HG03442 (cell line): ENCODE data around the gene RSPRY1.
"Not testable (repeated sequence)": the region's sequence is repeated elsewhere in the genome, so short reads cannot be mapped to it uniquely, and the experiment has no call there.

ENCODE experiments used
- ATAC-seq: cut with Tn5 transposase; IDR thresholded peaks from one replicate; pipeline ENCODE4 v1.9.1; 2021; ENCODE audit warnings: mild to moderate bottlenecking, moderate library complexity; ENCODE audit not compliant: unreplicated experiment

RSPRY1 gene

DNA sequence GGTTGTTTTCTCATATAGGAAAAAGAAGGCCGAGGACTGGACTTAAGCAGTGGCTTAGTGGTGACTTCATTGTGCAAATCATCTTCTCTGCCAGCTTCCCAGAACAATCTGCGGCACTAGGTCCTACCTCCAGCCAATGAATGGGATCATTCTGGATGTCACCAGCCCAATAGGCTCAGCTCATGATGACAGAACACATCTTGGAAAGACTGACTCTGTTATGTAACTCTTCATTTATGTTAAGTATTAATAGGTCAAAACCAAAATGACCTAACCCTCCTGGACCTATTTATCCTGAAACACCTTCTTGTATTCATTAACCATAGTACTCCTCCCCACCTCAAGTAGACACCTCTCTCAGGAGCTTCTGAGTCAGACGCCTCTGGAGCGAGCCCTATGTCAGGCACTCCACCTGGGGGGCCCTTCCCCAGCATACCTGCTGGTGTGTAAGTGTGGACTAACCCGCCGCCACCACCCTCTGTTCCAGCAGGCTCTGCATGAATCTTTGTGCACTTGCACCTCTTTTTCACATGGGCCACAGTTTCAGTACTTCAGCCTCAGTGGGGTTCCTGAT lies 66.1 kb downstream of the RSPRY1 start:
- no peak for ATAC-seq

DNA sequence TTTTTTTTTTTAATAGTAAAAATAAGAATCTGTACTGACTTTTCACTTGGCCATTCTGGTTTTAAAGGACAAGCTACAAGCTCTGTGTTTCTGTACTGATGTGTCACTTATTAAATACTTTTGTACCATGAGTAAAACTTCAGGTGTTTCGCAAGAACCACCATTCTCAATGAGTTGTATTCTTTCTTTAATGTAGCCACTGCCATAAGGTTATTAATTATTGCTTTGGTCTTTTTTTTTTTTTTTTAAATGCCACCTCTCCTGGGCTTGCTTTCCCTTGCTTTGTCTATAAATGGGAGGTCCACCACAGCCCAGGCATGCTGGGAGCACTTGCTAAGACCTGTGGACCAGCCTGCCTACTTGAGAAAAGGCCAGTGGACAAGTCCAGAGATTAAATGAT lies 67.3 kb downstream of the RSPRY1 start:
- ATAC-seq, result no peak

DNA sequence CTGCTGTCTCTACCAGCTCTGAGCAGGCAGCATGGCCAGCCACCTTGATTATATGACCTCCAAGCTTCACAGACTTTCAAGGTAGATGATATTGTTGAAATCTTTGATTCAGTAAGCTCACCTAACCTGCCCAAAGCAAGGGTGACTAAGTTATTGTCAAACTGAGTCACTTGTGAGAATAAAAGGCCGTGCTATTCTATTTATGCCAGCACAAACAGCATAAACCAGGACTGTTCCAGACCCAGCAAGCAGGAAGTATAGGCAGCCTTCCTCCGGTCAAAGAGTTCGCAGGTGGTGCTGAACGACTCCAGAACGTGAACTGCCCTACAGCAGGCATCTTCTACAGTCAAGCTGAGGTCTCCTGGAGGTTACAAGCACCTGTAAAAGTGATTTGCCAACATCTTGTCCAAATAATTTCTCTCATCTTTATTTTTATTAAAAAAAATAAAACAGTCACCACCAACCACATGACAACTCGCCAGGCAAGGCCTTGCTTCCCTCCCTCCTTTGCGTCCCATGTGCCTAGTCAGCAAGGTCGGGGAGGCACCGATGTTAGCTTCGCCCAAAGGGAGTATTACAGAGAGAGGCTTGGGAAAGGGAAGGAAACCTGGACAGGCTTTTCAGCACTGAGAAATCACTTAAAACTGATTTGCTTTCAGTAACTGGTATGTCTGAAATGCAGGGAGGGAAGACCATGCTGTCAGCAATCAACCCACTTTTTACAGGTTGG lies 69.7 kb downstream of the RSPRY1 start:
- no peak for ATAC-seq

DNA sequence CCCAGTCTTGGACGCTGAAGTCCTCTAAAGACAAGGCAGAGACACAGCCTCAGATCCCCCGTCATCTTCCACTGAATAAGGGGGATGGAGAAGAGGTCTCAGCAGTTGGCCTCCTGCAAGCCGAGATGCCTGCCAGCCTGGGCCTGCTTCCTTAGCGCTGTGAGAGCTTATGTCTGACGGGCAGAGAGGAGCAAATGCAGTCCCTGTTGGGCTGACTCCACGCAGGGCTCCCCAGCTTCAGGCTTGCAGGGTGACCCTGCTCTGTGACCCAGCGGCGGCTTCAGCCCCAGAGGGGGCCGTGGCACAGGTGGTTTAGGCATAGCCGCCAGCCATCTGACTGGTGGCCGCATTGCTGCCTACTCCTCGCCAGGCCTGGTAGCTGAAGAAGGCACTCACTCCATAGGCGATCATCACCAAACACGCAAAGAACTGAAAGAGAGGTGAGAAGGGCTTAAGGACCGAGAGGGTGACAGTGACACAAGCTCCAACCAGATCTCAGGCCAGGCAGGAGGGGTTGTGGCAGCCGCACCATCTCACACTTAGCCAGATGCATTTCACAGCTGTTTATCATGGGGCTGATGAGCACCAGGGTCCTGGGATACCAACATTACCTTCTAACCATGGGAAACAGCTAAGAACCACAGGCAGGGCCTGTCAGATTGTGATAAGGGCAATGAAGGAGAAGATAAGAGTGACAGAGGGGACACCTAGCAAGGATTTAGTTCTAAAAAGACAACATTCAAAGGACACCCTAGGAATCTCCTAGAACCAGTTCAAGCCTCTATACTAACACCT lies 70.7 kb downstream of the RSPRY1 start:
- ATAC-seq, result no peak

DNA sequence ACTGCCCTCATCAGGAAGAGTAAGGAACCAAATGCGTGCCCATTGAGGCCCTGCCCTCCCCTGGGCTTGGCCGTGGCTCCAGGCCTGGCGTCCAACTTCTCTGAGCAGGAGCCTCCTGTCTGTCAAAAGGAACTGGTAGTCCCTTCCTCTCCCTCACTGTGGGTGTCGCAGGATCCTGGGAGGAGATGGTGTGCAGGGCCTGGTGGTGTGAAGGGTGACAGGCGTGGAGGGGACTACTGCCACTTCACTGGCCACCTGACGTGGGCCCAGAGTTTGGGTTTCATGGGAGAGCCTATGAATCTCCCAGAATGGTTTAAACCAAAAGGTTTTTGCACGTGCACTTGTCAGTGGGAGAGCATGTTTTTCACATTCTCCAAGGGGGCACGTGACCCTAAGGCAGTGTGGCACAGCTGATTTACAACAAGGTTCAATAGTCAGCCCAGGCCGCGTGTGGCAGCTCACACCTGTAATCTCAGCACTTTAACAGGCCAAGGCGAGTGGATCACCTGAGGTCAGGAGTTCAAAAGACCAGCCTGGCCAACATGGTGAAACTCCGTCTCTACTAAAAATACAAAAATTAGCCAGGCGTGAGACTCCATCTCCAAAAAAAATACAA lies 71.4 kb downstream of the RSPRY1 start:
- ATAC-seq, result no peak

DNA sequence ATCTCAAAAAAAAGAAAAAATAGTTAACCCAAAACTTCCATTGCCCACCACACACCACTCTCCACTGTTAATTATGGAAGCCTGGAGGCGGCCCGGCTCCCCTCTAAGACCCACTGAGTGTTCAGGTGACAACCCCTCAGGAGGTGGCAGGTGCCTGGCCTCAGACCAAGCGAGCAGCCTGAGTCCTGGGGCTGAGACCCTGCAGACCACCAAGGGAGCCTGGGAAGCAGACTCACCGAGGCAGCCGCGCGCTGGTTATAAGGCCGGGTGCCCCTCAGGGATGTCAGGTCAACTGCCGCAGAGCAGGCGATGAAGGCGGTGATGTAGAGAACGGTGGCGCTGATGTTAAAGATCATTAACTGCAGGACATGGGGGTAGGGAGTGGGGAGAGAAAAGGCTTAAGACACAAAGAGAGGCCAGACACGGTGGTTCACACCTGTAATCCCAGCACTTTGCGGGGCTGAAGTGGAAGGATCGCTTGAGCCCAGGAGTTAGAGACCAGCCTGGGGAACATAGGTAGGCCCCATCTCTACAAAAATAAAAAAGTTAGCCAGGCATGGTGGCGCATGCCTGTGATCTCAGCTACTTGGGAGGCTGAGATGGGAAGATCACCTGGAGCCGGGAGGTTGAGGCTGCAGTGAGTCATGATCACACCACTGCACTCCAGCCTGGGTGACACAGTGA lies 72.2 kb downstream of the RSPRY1 start:
- no peak for ATAC-seq

DNA sequence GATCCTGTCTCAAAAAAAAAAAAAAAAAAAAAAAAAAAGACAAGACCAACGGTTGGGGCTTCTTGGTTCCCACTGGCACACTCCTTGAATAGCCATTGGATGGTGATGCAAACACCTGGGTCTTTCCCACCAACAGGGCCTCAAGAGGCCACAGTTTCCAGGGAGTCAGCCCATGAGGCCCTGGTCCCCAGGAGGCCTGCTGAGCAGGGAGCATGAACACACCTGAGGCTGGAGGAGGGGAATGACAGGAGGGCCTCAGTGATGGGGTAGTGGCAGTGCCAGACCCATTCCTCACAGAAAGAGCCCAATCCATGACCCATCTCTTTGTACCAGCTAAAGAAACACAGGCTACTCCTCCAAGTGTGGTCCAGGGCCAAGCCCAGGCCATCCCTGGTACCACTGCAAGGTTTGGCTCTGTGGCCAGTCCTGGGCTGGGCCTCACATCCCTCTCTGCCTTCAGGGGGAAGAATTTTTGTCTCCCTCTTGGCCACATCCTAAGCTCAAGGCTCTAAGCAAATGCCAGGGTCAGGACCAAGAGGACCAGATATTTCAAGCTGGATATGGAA lies 72.9 kb downstream of the RSPRY1 start:
- ATAC-seq, result no peak

DNA sequence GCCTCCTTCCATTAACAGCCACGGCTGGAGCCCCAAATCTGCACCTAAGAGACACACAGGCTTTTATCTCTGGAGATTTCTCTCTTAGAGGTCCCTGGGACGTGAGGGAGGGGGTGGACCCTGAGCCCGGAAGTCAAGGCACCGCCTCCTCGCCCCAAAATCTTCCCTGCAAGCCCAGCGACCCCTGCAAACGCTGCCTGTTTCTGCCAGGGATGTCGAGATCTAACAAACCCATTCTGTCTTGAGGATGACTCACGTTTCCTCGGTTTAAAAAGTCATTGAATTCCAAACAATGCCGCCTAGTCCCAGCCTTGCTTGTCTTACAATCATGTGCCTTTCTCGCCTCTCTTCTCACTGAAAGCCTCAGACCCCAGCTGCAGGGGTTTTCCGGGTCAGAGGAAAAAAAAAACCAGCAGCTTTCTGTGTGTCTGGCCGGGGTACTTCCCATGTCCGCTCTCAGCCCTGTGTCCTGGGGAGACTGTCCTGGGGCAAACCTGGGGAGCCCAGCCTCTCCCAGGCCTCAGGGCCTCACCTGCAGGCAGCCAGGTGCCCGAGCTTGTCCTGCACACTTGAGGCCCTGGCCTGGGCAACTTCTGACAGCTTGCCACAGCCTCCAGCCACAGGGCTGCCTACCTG lies 74.3 kb downstream of the RSPRY1 start:
- ATAC-seq, result no peak

DNA sequence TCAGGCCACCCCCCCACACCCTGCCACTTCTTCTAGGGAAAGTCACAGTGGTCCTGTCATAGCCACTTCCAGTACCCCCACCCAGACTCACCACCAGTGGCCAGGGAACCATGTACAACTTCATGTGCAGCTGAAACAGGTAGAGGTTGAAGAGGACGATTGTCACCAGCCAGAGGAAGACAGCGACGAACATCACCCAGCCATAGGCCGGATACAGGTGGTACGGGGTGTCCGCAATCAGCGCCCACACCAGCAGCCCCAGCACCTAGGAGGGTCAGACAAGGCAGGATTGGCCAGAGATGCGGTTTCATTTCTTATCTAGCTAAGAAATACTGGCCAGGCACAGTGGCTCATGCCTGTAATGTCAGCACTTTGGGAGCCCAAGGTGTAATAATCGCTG lies 75.7 kb downstream of the RSPRY1 start:
- no peak for ATAC-seq

DNA sequence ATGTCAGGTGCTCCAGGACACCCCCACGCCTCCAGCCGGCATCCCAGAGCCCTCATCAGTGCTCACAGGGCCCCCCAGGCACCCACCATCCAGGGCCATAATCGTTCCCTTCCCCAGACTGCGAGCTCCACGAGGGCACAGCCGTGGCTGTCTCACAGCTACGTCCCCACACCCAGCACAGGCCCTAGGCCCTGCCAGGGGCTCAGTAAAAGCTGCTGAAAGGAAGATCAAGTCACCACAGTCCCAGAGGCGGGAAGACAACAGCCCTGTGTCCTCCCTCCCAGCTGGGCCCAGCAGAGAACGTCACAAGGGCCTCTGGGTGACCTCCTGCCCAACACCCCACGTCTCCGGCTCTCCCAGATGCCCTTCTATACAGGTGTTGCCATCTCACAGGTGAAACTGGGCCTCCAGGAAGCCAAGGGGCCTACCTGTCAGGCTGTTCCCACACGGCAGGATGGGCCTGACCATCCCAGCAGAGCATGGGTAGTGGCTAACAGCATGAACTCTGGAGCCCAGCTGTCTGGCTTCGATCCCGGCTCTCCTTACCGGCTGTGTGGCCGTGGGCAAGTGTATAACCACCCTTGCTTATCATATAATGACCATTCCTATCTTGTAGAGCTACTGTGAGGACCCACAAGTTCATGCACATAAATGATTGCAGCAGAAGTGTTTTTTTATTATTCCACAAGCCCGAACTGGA lies 76.9 kb downstream of the RSPRY1 start:
- ATAC-seq, result no peak

DNA sequence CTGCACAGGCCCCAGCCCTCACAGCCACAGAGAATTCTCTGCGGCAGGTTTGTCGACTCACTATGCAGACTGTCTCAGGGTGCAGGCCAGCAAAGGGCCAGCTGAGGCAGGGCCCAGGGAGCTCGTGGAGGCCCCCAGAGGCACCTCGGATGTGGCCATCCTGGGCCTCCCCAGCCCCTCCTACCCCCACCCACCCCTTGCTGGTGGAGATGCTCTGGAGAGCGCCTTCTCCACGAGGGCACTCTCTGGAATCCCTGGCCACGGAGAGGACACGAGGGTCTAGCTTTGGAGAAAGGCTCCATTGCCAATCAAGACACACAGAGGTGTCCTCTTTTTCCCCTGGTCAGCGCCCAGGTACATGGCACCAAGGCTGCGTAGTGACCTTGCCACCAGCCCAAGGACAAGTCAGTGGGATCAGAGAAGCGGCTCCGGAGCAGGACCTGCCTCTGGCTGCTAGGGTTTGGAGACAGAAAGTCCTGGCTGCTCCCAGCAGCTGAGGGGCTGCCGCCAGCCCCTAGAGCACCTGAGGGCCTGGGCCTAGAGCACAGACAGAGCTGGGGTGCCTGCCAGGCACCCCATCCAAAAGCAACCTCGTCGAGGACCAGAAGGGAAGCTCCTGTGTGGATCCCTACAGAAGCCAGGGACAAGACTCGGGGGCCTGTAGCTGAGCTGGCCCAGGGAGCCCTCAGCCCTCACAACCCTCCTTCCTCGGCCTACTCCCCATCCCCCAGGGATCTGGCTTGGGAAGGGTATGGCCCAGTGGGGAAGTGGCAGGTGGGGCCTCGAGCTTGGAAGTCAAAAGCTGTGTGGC lies 77.6 kb downstream of the RSPRY1 start:
- ATAC-seq, result no peak

DNA sequence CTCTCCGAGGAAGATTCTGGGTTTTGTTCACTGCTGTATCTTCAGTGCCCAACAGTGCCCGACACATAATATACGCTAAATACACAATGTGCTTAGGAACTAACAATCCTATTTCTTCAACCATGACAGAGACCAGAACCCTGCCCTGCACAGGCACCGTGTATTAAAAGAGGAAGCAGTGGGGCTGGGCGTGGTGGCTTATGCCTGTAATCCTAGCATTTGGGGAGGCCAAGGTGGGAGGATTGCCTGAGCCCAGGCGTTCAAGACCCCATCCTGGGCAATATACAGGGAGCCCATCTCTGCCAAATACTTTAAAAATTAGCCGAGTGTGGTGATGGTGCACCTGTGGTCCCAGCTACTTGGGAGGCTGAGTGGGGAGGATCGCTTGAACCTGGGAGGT lies 78.3 kb downstream of the RSPRY1 start:
- no peak for ATAC-seq

DNA sequence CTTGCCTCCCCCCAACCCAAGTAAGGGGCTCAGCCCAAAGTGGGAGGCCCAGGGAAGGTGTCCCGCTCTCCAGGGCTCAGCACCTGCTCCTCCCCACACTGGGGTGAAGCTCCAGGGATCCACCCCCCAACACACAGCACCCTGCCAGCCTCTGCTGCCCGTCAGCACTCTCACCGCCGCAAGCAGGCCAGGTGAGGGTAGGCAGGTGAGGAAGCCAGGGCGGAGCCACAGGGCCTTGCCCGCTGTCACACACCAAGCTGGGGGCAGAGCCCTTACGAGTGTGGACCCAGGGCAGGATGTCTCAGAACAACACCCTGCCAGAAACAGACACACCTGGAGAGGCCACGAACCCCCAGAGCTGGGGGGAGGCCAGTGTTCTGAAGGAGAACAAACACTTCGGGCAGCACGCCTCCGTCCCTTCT lies 78.8 kb downstream of the RSPRY1 start:
- no peak for ATAC-seq

DNA sequence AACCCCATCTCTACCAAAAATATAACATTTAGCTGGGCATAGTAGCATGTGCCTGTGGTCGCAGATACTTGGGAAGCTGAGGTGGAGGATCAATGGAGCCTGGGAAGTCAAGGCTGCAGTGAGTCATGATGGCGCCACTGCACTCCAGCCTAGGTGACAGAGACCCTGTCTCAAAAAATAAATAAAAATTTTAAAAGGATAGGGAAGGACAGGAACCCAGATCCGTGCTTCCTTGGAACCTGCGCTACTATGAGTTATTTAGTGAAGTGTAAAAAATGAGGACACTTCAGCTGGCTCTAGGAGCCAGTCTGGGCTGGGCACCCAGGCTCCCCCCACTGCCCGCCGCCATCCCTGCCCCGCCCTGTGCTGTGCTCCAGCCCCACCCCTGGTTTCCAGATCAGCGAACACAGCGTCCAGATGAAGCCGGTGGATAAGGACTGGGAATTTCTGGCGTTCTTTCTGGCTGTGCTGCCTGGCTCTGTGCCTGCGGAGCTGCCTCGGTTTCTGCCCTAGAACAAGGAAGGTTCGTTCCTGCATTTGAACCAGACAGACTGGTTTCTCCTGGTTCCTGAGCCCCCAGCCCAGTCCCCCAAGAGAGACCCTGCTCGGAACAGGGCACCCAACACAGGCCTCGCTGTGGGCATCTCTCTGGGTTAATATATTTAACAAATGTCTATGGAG lies 79.9 kb downstream of the RSPRY1 start:
- ATAC-seq, result no peak

DNA sequence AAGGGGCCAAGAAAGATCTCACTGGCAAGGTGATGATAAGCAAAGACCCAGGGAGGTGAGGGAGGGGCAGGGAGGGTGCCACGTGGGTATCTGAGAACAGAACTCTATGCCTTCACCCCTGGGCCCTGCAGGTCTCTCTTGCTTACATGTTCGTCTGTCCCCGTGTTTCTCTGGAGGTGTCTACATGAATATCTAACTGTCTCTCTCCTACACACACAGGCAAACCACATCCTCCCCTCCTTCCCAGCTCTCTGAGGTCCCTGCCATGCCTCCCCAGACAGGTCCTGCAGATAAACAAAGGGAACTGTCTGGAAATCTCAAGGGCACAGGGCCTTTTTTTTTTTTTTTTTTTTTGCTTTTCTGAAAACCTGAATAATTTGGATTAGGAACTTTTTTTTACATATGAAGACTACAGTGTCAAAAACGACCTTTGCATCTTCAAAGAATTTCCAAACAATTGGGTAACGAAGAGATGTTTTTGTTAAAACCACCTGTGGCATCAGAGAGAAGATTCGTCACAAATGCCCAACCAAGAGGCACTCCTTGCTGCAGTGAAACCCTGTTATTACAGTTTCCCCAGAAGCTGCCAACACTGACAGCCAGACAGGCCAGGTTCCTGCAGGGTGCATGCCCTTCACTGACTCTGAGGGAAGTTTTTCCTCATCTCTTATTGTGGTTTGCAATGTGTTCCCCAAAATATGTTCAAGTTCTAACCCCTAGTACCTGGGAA lies 80.6 kb downstream of the RSPRY1 start:
- ATAC-seq, result no peak

DNA sequence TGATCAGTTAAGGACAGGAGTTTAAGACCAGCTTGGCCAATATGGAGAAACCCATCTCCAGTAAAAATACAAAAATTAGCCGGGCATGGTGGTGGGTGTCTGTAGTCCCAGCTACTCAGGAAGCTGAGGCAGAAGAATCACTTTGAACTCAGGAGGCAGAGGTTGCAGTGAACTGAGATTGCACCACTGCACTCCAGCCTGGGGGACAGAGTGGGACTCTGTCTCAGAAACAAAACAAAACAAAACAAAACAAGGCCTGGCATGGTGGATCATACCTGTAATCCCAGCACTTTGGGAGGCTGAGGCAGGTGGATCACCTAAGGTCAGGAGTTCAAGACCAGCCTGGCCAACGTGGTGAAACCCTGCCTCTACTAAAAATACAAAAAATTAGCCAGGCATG lies 81.2 kb downstream of the RSPRY1 start:
- not testable (repeated sequence) for ATAC-seq
